K562 (cell line): ENCODE data around the gene ZNF296. TPM values are rescaled to one million over a fixed set of nuclear protein-coding genes. Genes with fewer than 3 reads are reported as not detected.

Source experiments
- ADNP ChIP-seq: fragments of 200-800 bp; sonication (Bioruptor generic); IDR thresholded peaks from 2 replicates; pipeline ENCODE4 v1.6.1; 2016; ENCODE audit warnings: missing genetic modification characterization, missing compliant biosample characterization
- ARID3A ChIP-seq: IDR thresholded peaks from 2 replicates; pipeline ENCODE4 v1.6.1; 2012; ENCODE audit warnings: low read depth, low read length, improper control_type of control experiment, borderline replicate concordance
- CHAMP1 ChIP-seq: fragments of 450-650 bp; IDR thresholded peaks from 2 replicates; pipeline ENCODE4 v1.6.1; 2016; ENCODE audit warnings: mild to moderate bottlenecking
- COPS2 ChIP-seq: fragments of 450-650 bp; conservative IDR thresholded peaks from 2 replicates; pipeline ENCODE4 v1.6.1; 2016; ENCODE audit warnings: mild to moderate bottlenecking, moderate library complexity
- FOS ChIP-seq: IDR thresholded peaks from 3 replicates; pipeline ENCODE4 v1.6.1; 2011; ENCODE audit not compliant: insufficient read length; ENCODE audit errors: extremely low read depth
- HMBOX1 ChIP-seq: sonication (generic); IDR thresholded peaks from 2 replicates; pipeline ENCODE4 v1.6.1; 2016
- IFI16 ChIP-seq: fragments of 250-450 bp; sonication (Bioruptor Pico); IDR thresholded peaks from 2 replicates; pipeline ENCODE4 v2.1.2; 2022; ENCODE audit warnings: mild to moderate bottlenecking, inconsistent platforms
- NCOA2 ChIP-seq, 2 experiments: fragments of 450-650 bp; IDR thresholded peaks; 2 replicates each; pipeline ENCODE4 v1.6.1; 2018; ENCODE audit warnings: mild to moderate bottlenecking in 2 of 2, moderate library complexity in 1 of 2; ENCODE audit not compliant: partially characterized antibody in 2 of 2
- NFXL1 ChIP-seq: fragments of 450-650 bp; formaldehyde crosslinking; IDR thresholded peaks from 2 replicates; pipeline ENCODE4 v1.4.0; 2021; ENCODE audit warnings: mild to moderate bottlenecking
- NR2C1 ChIP-seq, 2 experiments: fragments of 450-650 bp; IDR thresholded peaks; 2 replicates each; pipeline ENCODE4 v1.6.1; 2017; ENCODE audit warnings: mild to moderate bottlenecking in 2 of 2, antibody characterized with exemption in 1 of 2, inconsistent platforms in 1 of 2, missing compliant biosample characterization in 1 of 2, missing genetic modification characterization in 1 of 2
- PHF8 ChIP-seq: fragments of 200-600 bp; sonication (generic); IDR thresholded peaks from 2 replicates; pipeline ENCODE4 v1.6.1; 2012; ENCODE audit warnings: mixed run types, mild to moderate bottlenecking, inconsistent platforms, low read length, moderate library complexity, borderline replicate concordance
- PYGO2 ChIP-seq: fragments of 450-650 bp; IDR thresholded peaks from 2 replicates; pipeline ENCODE4 v1.6.1; 2016; ENCODE audit warnings: mild to moderate bottlenecking, missing genetic modification characterization, moderate library complexity, missing compliant biosample characterization
- RBM34 ChIP-seq: fragments of 200-400 bp; formaldehyde crosslinking; IDR thresholded peaks from 2 replicates; pipeline ENCODE4 v1.6.1; 2018; ENCODE audit warnings: low read length, borderline replicate concordance; ENCODE audit not compliant: insufficient read depth
- SMAD2 ChIP-seq: fragments of 150-350 bp; IDR thresholded peaks from 2 replicates; pipeline ENCODE4 v1.6.1; 2014; ENCODE audit warnings: low read depth, mild to moderate bottlenecking, low read length
- THAP7 ChIP-seq: fragments of 250-450 bp; sonication (Bioruptor Pico); IDR thresholded peaks from 2 replicates; pipeline ENCODE4 v1.5.0; 2021
- ZBTB49 ChIP-seq: sonication (generic); formaldehyde crosslinking; IDR thresholded peaks from 2 replicates; pipeline ENCODE4 v1.8.0; 2022; ENCODE audit warnings: missing genetic modification reagents, mild to moderate bottlenecking, borderline replicate concordance
- ZKSCAN1 ChIP-seq: fragments of 150-350 bp; IDR thresholded peaks from 2 replicates; pipeline ENCODE4 v1.6.1; 2016; ENCODE audit warnings: low read depth, low read length
- ZNF707 ChIP-seq: fragments of 250-450 bp; sonication (Bioruptor Pico); conservative IDR thresholded peaks from 2 replicates; pipeline ENCODE4 v1.8.0; 2022; ENCODE audit warnings: inconsistent platforms, mild to moderate bottlenecking, moderate library complexity
- polyA plus RNA-seq, 8 experiments: library from polyadenylated mRNA; depleted of rRNA in 4 of 8; stranded (reverse) in 5 of 8; unstranded in 3 of 8; fragments of >200 nt; fragmentation: Nextera tagmentation in 2 of 8; fragmentation: Illumina TruSeq in 1 of 8; extraction: Ambion mirVana in 2 of 8; extraction: Trizol in 1 of 8; gene quantifications; 2 replicates each; pipeline versions ENCODE4 v1.2.1 to v1.2.3, GENCODE V29; 2011 to 2014; ENCODE audit warnings: inconsistent platforms in 1 of 8, missing spikeins in 1 of 8
- total RNA-seq, 7 experiments: library from RNA; depleted of rRNA in 6 of 7; stranded (reverse); fragments of >200 nt in 6 of 7; fragmentation: Illumina TruSeq in 2 of 7; extraction: Trizol in 2 of 7; gene quantifications; 2 replicates each; pipeline versions ENCODE4 v1.2.1 to v1.2.3, GENCODE V29; 2011 to 2021; ENCODE audit warnings: low replicate concordance in 1 of 7

The ZNF296 gene
- total and polyA plus RNA-seq, 9 of the 15 experiments (the other 6 are each of a cell fraction or from before 2014, with no cell fraction given) = 0.03 to 8.8 (median 0.47) TPM; not detected in 1

GRCh38 chr19:45092747-45093678 lies 16.7 kb upstream of the ZNF296 start, which contains the start of gene PPP1R37 (continued):
- TF ChIP-seq ARID3A (no peak), FOS (no peak), RBM34 (no peak), PYGO2 (tag) (no peak), PHF8 (peak; percentile 73; the same call in 1 of the 2 replicates), NFXL1 (CRISPR knock-in tag) (no peak), ZBTB49 (CRISPR knock-in tag) (no peak), THAP7 (peak; percentile 87; the same call in 1 of the 2 replicates), SMAD2 (no peak), CHAMP1 (no peak), IFI16 (no peak), ZNF707 (no peak), NCOA2 (IDR thresholded peaks at IDR 0.05; ENCODE audit: partially characterized antibody in 2 of 2) (no peak), HMBOX1 (no peak), NR2C1 (IDR thresholded peaks at IDR 0.05) (peak; percentile 49; the same call in 1 of the 2 replicates), NR2C1 (tag; IDR thresholded peaks at IDR 0.05) (no peak; the same call in 1 of the 2 replicates), ZKSCAN1 (no peak), COPS2 (no peak), ADNP (tag) (no peak)
